ENCODE measurements around the gene RPA1. TPM values are rescaled to one million over a fixed set of nuclear protein-coding genes. Genes with fewer than 3 reads are reported as not detected.

Gene RPA1
- total RNA-seq, 2 donors from 2014 or later, result 15.4 to 40.0 TPM

DNA sequence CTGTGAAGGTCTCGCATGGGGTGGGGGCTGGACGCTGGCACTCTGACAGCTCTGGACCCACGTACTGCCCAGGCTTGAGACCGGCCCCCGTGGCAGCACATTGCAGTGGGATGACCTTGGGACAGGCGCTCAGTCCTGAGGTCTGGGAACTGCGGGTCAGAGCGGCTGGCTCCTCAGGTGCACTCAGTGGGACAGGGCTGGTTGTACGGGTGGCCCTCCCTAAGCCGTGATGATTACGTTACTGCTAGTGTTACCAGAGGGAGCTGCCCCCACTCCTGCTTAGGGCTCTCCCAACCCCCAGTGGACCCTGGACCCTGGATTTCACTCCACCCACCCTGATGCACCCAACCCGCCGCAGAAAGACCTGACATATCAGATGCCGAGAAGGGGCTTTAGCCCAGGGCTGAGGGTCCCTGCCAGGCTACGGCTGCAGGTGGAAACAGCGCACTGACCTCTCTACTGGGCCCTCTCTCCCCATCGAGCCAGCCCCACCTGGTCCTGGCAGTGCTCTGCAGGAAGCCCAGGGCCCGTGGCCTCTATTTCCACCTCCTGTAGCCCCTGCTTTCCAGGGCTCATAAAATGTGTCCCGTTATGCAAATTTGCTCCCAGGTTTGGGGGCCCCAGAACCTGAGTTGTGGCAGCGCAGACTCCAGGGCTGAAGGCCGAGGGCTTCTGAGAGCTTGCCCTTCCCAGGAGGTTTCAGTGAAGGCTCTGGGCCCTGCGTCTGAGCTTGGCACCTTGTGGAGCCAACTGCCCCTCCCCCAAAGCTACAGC lies 118.1 kb downstream of the RPA1 start:
- no peak for ATAC-seq (ENCODE audit: insufficient number of reproducible peaks, low FRiP score, low read depth)

DNA sequence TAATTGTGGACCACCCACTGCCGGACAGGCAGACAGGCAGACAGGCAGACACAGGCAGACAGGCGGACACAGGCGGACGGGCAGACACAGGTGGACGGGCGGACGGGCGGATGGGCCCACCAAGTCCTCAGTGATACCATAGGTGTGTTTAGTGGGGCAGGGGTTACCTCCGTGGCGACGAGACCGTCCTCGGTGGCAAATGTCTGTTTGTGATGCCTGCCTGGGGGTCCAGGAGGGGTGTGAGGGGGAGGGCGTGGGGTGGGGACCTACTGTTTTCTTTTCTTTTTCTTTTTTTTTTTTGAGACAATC lies 118.7 kb downstream of the RPA1 start:
- no peaks in the 10 kb centered on the region for H3K36me3 ChIP-seq
- DNase-seq (ENCODE audit: low spot score) (no peak), ATAC-seq (ENCODE audit: insufficient number of reproducible peaks, low FRiP score, low read depth) (no peak)
- H3K4me3 ChIP-seq, result no peak overlapping the region
- no peaks in the 10 kb centered on the region for H3K4me1 ChIP-seq (ENCODE audit: control insufficient read depth in 1 of 2, low read depth in 2 of 2)
- TF ChIP-seq CTCF (IDR thresholded peaks at IDR 0.05), result no peak
- H3K27me3 ChIP-seq (replicated peaks; ENCODE audit: insufficient read depth), result no peaks in the 10 kb centered on the region
- no peak overlapping the region for H3K27ac ChIP-seq
- H3K9me3 ChIP-seq, result no peaks in the 10 kb centered on the region

More for the DNA sequence above, 118.1 kb downstream of the RPA1 start:
- Histone ChIP-seq H3K27me3 (replicated peaks; ENCODE audit: insufficient read depth) (no peaks in the 10 kb centered on the region), H3K27ac (no peak overlapping the region), H3K4me3 (no peak overlapping the region), H3K36me3 (no peaks in the 10 kb centered on the region), H3K9me3 (no peaks in the 10 kb centered on the region), H3K4me1 (ENCODE audit: control insufficient read depth in 1 of 2, low read depth in 2 of 2) (no peaks in the 10 kb centered on the region)
- TF ChIP-seq CTCF (IDR thresholded peaks at IDR 0.05), result no peak
- no peak for DNase-seq (ENCODE audit: low spot score)

Other genes starting within 250 kb of the RPA1 start
- 10 to 100 TPM; 21.1 to 21.9 TPM for gene SLC43A2, start 201.2 kb upstream of the RPA1 start, total RNA-seq
- gene SCARF1, start 184.3 kb upstream of the RPA1 start, total RNA-seq, result 10 to 100 TPM; 17.6 to 19.1 TPM
- gene RILP, start 180.1 kb upstream of the RPA1 start, total RNA-seq, result 10 to 100 TPM; 16.1 to 38.9 TPM
- gene PRPF8, start 145.1 kb upstream of the RPA1 start, total RNA-seq, result 100 to 1,000 TPM; 184 to 186 TPM
- 1 to 10 TPM; 7.3 to 8.3 TPM for gene TLCD2, start 119.6 kb upstream of the RPA1 start, total RNA-seq
- gene WDR81, start 105.3 kb upstream of the RPA1 start, total RNA-seq, result 10 to 100 TPM; 32.7 to 41.8 TPM
- gene SERPINF2, start 87.1 kb upstream of the RPA1 start, total RNA-seq, result 1 to 10 TPM; 5.0 to 9.8 TPM
- gene SERPINF1, start 67.9 kb upstream of the RPA1 start, total RNA-seq, result 100 to 1,000 TPM; 385 to 608 TPM
- gene SMYD4, start 103 bp upstream of the RPA1 start, total RNA-seq, result 10 to 100 TPM; 12.6 to 13.3 TPM
- 1 to 10 TPM; 5.4 to 8.0 TPM for gene RTN4RL1, start 195.3 kb downstream of the RPA1 start, total RNA-seq
- 10 to 100 TPM; 46.0 to 61.1 TPM for gene DPH1, start 200.1 kb downstream of the RPA1 start, total RNA-seq
- gene OVCA2, start 212.0 kb downstream of the RPA1 start, total RNA-seq, result 10 to 100 TPM; 44.1 to 46.6 TPM
- gene HIC1, start 225.1 kb downstream of the RPA1 start, total RNA-seq, result 10 to 100 TPM; 38.3 to 53.9 TPM